GM21381 (cell line): ENCODE results near the gene EPHA3.

Experiments
- ATAC-seq: cut with Tn5 transposase; IDR thresholded peaks from one replicate; pipeline ENCODE4 v1.9.1; 2021; ENCODE audit warnings: mild to moderate bottlenecking, moderate library complexity; ENCODE audit not compliant: unreplicated experiment

Gene EPHA3

GRCh38 chr3:89278302-89279025 lies 171.0 kb downstream of the EPHA3 start:
- no peak for ATAC-seq

GRCh38 chr3:89280301-89280700 lies 172.9 kb downstream of the EPHA3 start:
- ATAC-seq: no peak

GRCh38 chr3:89280822-89281365 lies 173.5 kb downstream of the EPHA3 start:
- ATAC-seq: no peak

- ATAC-seq: no peak
Measured at GRCh38 chr3:89287902-89288508, 180.6 kb downstream of the EPHA3 start.

GRCh38 chr3:89289574-89290190 lies 182.3 kb downstream of the EPHA3 start:
- ATAC-seq: no peak

- no peak for ATAC-seq
Measured at GRCh38 chr3:89297199-89297598, 189.8 kb downstream of the EPHA3 start.

GRCh38 chr3:89300526-89300925 lies 193.1 kb downstream of the EPHA3 start:
- ATAC-seq: no peak

- no peak for ATAC-seq
Measured at GRCh38 chr3:89300981-89301380, 193.6 kb downstream of the EPHA3 start.

- no peak for ATAC-seq
Measured at GRCh38 chr3:89303701-89304100, 196.3 kb downstream of the EPHA3 start.

- no peak for ATAC-seq
Measured at GRCh38 chr3:89306540-89306939, 199.1 kb downstream of the EPHA3 start.

GRCh38 chr3:89311581-89311980 lies 204.2 kb downstream of the EPHA3 start:
- ATAC-seq: no peak

GRCh38 chr3:89312141-89312540 lies 204.7 kb downstream of the EPHA3 start:
- ATAC-seq: no peak

GRCh38 chr3:89314454-89315098 lies 207.2 kb downstream of the EPHA3 start:
- ATAC-seq: no peak

GRCh38 chr3:89315750-89316470 lies 208.5 kb downstream of the EPHA3 start:
- ATAC-seq: no peak

GRCh38 chr3:89320186-89320585 lies 212.8 kb downstream of the EPHA3 start:
- no peak for ATAC-seq

GRCh38 chr3:89326997-89327396 lies 219.6 kb downstream of the EPHA3 start:
- ATAC-seq: no peak

- no peak for ATAC-seq
Measured at GRCh38 chr3:89332386-89332785, 225.0 kb downstream of the EPHA3 start.

- ATAC-seq: no peak
Measured at GRCh38 chr3:89332793-89333192, 225.4 kb downstream of the EPHA3 start.

- ATAC-seq: no peak
Measured at GRCh38 chr3:89335693-89336092, 228.3 kb downstream of the EPHA3 start.

GRCh38 chr3:89340408-89340807 lies 233.0 kb downstream of the EPHA3 start:
- ATAC-seq: no peak

- ATAC-seq: no peak
Measured at GRCh38 chr3:89344076-89344475, 236.7 kb downstream of the EPHA3 start.
